ENCODE measurements around the gene SLC22A7.
A peak's percentile ranks its signal among the peaks of the same experiment; 100 is the strongest.

Gene SLC22A7

GRCh38 chr6:43297644-43298564 is at the start of gene SLC22A7:
Gene SLC22A7, plus strand, starts transcription at chr6:43298260. Its CDS starts 99 bp downstream, at chr6:43298359.
- in situ Hi-C loops (cut with MboI; ENCODE audit: low pct_unique_long_range_greater_than_20kb, low sequenced_read_pairs, unreplicated experiment) = no loop called here
- peak; percentile 17 for DNase-seq (ENCODE audit: low spot score)
- TF ChIP-seq CTCF (IDR thresholded peaks at IDR 0.05; ENCODE audit: extremely low read depth, insufficient read depth, missing control alignments) = no peak

- no peak for DNase-seq (ENCODE audit: low spot score)
- in situ Hi-C loops (cut with MboI; ENCODE audit: low pct_unique_long_range_greater_than_20kb, low sequenced_read_pairs, unreplicated experiment) = no loop called here
Measured at GRCh38 chr6:43248791-43249190, 49.3 kb upstream of the SLC22A7 start.

GRCh38 chr6:43250992-43251373 is 47.1 kb upstream of the SLC22A7 start:
- in situ Hi-C loops (cut with MboI; ENCODE audit: low pct_unique_long_range_greater_than_20kb, low sequenced_read_pairs, unreplicated experiment) = loop anchor here (10.0 kb wide), 1 partner anchor 254 kb away; no protein-coding TSS in a partner anchor
- TF ChIP-seq CTCF (IDR thresholded peaks at IDR 0.05; ENCODE audit: extremely low read depth, insufficient read depth, missing control alignments) = no peak
- DNase-seq (ENCODE audit: low spot score) = no peak

More at GRCh38 chr6:43248791-43249190, 49.3 kb upstream of the SLC22A7 start:
- TF ChIP-seq CTCF (IDR thresholded peaks at IDR 0.05; ENCODE audit: extremely low read depth, insufficient read depth, missing control alignments) = no peak

DNA sequence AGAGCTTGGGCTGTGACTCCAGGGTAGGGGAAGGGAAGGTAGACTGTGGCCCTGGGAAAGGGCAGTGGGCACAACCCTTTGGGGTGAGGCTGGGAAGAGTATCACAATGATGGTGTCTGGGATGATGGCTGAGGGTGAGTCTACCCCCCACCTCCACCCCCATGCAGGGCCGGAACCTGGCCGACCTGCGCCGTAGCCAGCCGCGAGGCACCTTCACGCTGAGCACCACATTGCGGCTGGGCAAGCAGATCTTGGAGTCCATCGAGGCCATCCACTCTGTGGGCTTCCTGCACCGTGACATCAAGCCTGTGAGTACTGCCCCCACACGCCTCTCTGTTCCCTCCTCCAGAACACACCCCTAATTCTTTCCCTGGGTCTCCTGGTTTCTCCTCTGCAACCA is 44.7 kb upstream of the SLC22A7 start:
- DNase-seq (ENCODE audit: low spot score) = no peak
- TF ChIP-seq CTCF (IDR thresholded peaks at IDR 0.05; ENCODE audit: extremely low read depth, insufficient read depth, missing control alignments) = no peak
- in situ Hi-C loops (cut with MboI; ENCODE audit: low pct_unique_long_range_greater_than_20kb, low sequenced_read_pairs, unreplicated experiment) = loop anchor here (10.0 kb wide), 1 partner anchor 251 kb away; no protein-coding TSS in a partner anchor

- no peak for DNase-seq (ENCODE audit: low spot score)
- TF ChIP-seq CTCF (IDR thresholded peaks at IDR 0.05; ENCODE audit: extremely low read depth, insufficient read depth, missing control alignments) = no peak
- in situ Hi-C loops (cut with MboI; ENCODE audit: low pct_unique_long_range_greater_than_20kb, low sequenced_read_pairs, unreplicated experiment) = loop anchor here (10.0 kb wide), 1 partner anchor 251 kb away; no protein-coding TSS in a partner anchor
Measured at GRCh38 chr6:43254138-43254817, 43.8 kb upstream of the SLC22A7 start.

- TF ChIP-seq CTCF (IDR thresholded peaks at IDR 0.05; ENCODE audit: extremely low read depth, insufficient read depth, missing control alignments) = no peak
- in situ Hi-C loops (cut with MboI; ENCODE audit: low pct_unique_long_range_greater_than_20kb, low sequenced_read_pairs, unreplicated experiment) = loop anchor here (10.0 kb wide), 1 partner anchor 250 kb away; no protein-coding TSS in a partner anchor
- DNase-seq (ENCODE audit: low spot score) = no peak
Measured at GRCh38 chr6:43254846-43255245, 43.2 kb upstream of the SLC22A7 start.

All from GM13977 (cell line).